DMS 273 treated with DMSO at 0.1 percent for 48 hours (cell line): ENCODE measurements around the gene CLMN.
"Not testable (repeated sequence)": the region's sequence is repeated elsewhere in the genome, so short reads cannot be mapped to it uniquely, and the experiment has no call there.

Experiments used
- DNase-seq: peaks from one replicate; lab custom pipeline; 2025; lab: John Stamatoyannopoulos, UW

The CLMN gene

DNA sequence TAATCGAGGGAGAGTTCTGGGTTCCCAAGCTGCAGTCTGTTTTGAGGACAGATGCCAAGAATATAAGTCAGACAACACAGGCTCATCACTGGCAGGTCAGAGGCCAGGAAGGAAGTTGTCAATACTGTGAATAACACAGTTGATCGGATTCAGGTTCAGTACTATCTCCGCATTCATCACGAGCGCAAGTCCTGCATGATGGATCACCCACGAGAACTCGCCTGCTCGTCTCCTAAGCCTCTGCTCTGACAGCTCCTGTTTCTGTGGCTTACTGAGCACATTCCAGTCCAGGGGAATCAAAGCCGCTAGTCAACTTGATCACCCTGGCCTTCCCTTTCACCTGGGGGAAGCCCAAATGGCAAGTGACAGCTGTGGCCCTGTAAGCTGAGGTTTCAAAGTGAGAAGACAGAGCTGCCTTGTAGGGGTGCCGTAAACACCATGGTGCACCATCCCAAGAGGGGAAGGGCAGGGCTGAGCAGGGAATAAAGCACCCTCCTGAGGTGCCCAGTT is 102.3 kb downstream of the CLMN start:
- DNase-seq = no peak

- DNase-seq = no peak
Measured at GRCh38 chr14:95216008-95216407, 103.7 kb downstream of the CLMN start.

GRCh38 chr14:95215094-95215725 is 104.5 kb downstream of the CLMN start:
- no peak for DNase-seq

DNA sequence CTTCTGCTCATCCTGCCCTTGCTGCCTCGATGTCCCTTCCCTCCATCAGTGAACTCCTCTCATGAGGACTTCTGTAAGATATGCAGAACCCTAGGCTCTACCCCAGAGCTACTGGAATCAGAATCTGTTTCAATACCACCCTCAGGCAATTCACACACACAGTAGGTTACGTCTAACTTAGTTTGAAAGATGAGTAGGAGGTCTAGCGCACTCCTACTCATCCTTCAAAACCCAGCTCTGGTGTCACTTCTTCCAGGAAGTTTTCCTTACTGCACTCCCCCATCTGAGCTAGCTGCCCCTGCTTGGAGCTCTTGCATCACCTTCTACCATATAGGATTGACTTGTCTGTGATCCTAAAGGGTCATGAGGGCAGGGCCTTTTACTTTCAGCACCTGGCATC is 105.9 kb downstream of the CLMN start:
- DNase-seq = no peak

DNA sequence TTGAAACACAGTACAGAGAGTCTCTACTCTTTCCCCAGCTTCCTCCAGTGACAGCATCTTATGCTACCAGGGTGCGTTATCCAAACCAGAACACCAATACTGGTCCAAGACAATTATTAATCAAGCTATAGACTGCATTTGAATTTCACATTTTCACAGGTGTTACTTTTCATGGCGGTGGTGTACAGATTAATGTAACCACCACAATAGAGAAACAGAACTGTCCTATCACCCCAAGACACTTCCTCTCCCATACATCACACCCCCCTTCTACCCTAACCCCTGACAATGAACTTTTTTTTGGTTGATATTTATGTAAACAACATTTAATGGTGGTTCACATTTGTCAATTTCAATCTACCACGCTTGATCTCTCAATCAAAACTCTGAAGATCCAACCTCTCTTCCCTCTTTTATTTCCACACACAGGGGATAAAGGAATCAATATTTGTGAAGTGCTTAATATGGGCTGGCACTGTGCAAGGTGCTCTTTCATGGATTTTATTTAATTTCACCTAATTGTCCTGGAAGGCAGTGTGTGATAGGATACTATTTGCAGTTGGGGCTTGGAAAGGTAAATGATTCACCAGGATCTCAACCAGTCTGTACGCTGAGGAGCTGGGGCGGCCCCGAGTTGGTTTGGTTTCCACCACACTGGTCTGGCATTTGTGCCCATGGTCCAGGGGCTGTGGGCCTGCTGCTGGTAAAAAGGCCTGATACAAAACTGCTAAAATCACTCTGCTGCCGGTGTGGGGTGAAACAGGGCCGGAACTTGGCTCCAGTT is 107.8 kb downstream of the CLMN start:
- no peak for DNase-seq

GRCh38 chr14:95210699-95211098 is 109.0 kb downstream of the CLMN start:
- no peak for DNase-seq

GRCh38 chr14:95208598-95208997 is 111.1 kb downstream of the CLMN start:
- no peak for DNase-seq

DNA sequence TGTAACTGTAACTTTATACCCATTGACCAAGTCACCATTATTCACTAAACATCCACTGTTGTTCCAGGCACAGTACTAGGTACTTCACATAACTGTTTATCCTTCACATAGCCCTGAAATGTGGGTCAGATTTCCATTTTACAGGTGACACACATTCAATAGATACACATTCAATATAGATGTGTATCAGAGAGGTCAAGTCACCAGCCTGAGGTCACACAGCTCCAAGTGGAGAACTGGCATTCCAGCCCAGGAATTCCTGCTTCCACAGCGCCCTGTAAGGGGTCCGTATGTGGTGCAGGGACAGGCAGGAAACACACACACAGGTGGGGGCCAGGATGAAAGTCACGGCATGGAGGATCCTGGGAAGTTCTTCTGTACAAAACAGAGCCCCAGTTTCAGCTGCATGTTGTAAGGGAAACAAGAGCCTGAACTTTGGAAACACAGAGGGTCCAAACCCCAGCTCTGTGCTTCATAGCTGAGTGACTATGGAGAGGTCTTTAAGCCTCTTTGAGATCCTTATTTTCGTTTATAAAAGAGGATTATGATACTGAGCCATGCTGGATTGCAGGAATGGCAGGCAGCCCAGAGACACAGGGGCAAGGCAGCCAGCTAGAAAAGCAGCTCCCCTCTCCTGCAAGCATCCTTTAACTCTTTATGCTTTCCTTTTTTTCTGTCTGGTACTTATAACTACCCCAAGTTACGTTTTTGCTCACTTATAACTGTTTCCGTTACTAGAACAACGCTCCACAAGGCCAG is 112.1 kb downstream of the CLMN start:
- no peak for DNase-seq

GRCh38 chr14:95206534-95206933 is 113.2 kb downstream of the CLMN start:
- no peak for DNase-seq

- no peak for DNase-seq
Measured at GRCh38 chr14:95204705-95205104, 115.0 kb downstream of the CLMN start.

DNA sequence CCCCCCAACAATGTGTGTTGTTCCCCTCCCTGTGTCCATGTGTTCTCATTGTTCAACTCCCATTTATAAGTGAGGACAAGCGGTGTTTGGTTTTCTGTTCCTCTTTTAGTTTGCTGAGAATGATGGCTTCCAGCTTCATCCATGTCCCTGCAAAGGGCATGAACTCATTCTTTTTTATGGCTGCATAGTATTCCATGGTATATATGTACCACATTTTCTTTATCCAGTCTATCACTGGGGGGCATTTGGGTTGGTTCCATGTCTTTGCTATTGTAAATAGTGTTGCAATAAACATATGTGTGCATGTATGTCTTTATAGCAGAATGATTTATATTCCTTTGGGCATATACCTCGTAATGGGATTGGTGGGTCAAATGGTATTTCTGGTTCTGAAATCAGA is 118.0 kb downstream of the CLMN start:
- DNase-seq = not testable (repeated sequence)

- no peak for DNase-seq
Measured at GRCh38 chr14:95200404-95200803, 119.3 kb downstream of the CLMN start.

- DNase-seq = no peak
Measured at GRCh38 chr14:95199298-95199983, 120.3 kb downstream of the CLMN start.

GRCh38 chr14:95198320-95198719 is 121.4 kb downstream of the CLMN start:
- no peak for DNase-seq

DNA sequence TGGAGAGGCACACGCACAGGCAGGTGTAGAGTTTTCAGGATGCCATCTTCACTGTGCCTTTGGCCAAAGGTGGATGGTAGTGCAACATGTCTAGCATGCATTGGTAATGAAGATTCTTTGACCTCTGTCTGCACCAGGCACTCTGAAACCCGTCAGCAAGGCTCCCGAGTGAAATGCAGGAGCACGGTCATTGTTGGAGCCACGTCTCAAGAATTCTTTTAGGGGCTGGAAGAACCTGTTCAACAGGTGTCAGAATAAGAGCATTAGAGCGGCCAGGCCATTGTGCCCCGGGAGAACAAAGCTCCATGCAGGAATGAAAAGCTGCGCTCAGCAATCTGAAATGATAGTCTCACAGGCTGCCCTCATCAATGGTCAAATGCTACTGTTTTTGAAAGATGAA is 122.2 kb downstream of the CLMN start:
- DNase-seq = no peak

DNA sequence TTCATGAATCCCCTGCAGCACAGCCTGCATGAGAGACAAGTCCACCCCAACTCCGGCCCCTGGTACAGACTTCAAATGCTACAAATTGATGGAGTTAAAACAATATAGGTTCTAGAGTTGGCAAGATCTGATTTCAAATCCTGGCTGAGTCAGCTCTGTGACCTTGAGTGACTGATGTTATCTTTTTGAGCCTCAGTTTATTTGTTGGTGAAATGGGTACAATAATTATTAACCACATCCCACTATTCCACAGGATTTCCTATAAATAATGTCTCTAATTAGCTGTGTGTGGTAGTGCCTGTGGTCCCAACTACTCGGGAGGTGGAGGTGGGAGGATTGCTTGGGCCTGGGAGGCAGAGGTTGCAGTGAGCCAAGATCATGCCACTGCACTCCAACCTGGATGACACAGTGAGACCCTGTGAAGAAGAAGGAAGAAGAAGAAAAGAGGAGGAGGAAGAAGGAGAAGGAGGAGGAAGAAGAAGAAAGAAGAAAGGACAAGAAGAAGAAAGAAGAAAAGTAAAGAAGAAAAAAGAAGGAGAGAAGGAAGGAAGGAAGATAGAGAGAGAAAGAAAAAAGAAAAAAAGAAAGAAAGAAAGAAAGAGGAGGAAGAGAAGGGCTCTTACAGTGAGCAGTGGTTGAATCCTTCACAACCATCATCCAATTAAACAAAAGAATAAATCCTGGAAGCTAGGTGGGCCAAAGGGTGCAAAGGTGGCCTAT is 122.7 kb downstream of the CLMN start:
- DNase-seq = no peak

DNA sequence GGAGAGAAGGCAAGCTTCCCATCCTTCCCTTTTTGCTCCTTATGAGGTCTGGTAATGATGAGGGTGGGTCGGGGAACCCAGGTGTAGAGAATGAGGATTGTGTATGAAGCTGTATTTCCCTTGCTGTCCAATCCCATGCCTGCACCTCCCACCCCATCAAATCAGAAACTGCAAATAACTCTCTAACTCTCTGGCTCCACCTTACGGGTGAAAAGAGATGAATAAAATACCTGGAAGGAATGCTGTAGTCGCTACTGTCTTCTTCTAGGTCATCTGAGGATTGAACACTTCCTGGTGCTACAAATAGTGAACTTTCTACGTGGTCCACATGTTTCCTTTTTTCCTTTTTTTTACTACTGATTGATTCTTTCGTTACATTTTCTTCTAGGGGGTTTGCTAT is 123.4 kb downstream of the CLMN start:
- DNase-seq = peak; percentile 8

DNA sequence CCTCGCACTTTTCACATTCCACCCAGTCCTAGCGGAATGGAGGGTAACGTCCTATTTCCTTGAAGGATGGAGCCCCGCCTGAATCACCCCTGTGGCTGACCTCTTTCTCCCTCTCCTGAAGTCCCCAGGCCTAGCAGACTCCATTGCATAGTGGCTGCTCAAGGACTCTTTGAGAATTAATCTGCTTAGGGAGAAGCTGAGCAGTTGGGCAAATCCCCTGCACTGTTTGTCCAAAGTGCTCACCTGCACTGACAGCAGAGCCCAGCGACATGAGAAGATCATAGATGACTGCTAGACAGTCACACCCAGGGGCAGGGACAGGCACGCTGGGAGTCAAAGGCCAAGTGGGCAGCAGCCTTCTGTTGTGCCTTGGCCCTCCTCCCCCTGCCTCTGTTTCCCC is 124.7 kb downstream of the CLMN start:
- no peak for DNase-seq

GRCh38 chr14:95193081-95193480 is 126.6 kb downstream of the CLMN start:
- no peak for DNase-seq

DNA sequence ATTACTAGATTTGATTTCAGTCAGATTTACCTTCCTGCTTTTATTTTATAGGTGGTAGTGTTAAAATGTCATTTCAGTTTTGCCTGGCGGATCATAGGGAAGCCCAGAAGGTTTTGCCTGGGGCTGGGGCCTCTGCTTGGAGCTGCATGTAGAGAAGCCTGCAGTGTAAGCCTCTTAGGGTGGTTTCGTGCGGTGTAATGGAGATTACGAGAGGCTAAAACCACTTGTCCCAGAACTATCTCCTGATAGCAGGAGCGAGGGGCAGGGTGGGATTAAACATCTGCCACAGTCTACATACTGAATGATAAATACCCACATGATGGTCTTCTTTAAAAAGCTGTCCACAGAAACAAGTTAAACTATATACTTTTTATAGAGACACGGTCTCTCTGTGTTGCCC is 127.4 kb downstream of the CLMN start:
- DNase-seq = no peak

- no peak for DNase-seq
Measured at GRCh38 chr14:95191445-95192199, 128.1 kb downstream of the CLMN start.
